Right lobe of liver (tissue), 6 donors: ENCODE results near the gene ASGR1. TPM values are rescaled to one million over a fixed set of nuclear protein-coding genes. Genes with fewer than 3 reads are reported as not detected.

ENCODE experiments used
- ATAC-seq, 4 donors: fragments of 200-7000 bp; cut with Tn5 transposase; one replicate each; pipeline ENCODE4 v1.9.1; 2020; ENCODE audit warnings: mild to moderate bottlenecking in 4 of 4, moderate library complexity in 4 of 4
- DNase-seq, 3 donors: peaks; one replicate each; pipeline ENCODE4 v3.0.0-alpha.2; 2020
- H3K27ac ChIP-seq, 3 donors: fragments of 200-600 bp; one replicate each; pipeline ENCODE4 v1.8.0; 2022
- H3K27me3 ChIP-seq, 2 donors: fragments of 200-600 bp; one replicate each; pipeline ENCODE4 v1.8.0; 2022
- H3K36me3 ChIP-seq, 4 donors: fragments of 200-600 bp; sonication (generic) in 1 of 4; one replicate each; pipeline versions ENCODE4 v1.5.1 to v1.8.0; 2017 to 2022; ENCODE audit warnings: control low read depth in 1 of 4
- H3K4me1 ChIP-seq, 4 donors: fragments of 200-600 bp; sonication (generic) in 1 of 4; one replicate each; pipeline versions ENCODE4 v1.5.1 to v1.8.0; 2017 to 2022; ENCODE audit warnings: control low read depth in 1 of 4
- H3K4me3 ChIP-seq, 3 donors: fragments of 200-600 bp; one replicate each; pipeline ENCODE4 v1.8.0; 2022
- H3K9me3 ChIP-seq, 4 donors: fragments of 200-600 bp; sonication (generic) in 1 of 4; one replicate each; pipeline versions ENCODE4 v1.5.1 to v1.8.0; 2017 to 2022; ENCODE audit warnings: control low read depth in 1 of 4
- CTCF ChIP-seq, 4 donors: fragments of 200-600 bp in 3 of 4; fragments of 450-650 bp in 1 of 4; IDR thresholded peaks; one replicate each; pipeline versions ENCODE4 v1.5.1 to v1.8.0; 2016 to 2022; ENCODE audit warnings: antibody characterized with exemption in 4 of 4, mild to moderate bottlenecking in 2 of 4
- POLR2A ChIP-seq: fragments of 450-650 bp; IDR thresholded peaks from one replicate; pipeline ENCODE4 v1.6.1; 2017; ENCODE audit warnings: antibody characterized with exemption, mild to moderate bottlenecking
- WGBS: methylation state at CpG from one replicate; pipeline ENCODE4 v1.1.6; 2018; ENCODE audit warnings: low coverage, low lambda C conversion rate; ENCODE audit not compliant: insufficient coverage; ENCODE audit errors: missing lambda C conversion rate; 5-methylcytosine and 5-hydroxymethylcytosine counted together
- intact Hi-C, 2 donors: fragments of 100-400 bp; cut with DNase I; formaldehyde crosslinking; loops; one replicate each; pipeline versions ENCODE4 v1.11.2 to v1.14.1; 2022
- total RNA-seq, 6 experiments: library from RNA; depleted of rRNA in 2 of 6; stranded (reverse); fragments of >200 nt in 2 of 6; fragmentation: NEBNext Ultra II Directional in 3 of 6; extraction: Animal tissue kit (Norgen Biotek cat#: 25700) in 3 of 6; gene quantifications; one replicate each; pipeline versions ENCODE4 v1.1.0 to v1.2.4, GENCODE V29; 2016 to 2023
- donor health status: DM: no; HTN: yes; CAD: no.
- donor health status: DM: no; HTN: no; CAD: no.
- donor health status: DM: no; HTN: no; CAD: no.
- donor health status: DM: no; HTN: yes; CAD: no.
- donor health status: DM: no; HTN: yes; CAD: no.

Gene ASGR1
- total RNA-seq, 6 experiments from 2014 or later: 399 to 624 (median 417) TPM

GRCh38 chr17:7178973-7179316 is 225 bp downstream of the ASGR1 start:
- H3K27me3 ChIP-seq: no peaks in the 10 kb centered on the region
- 26% methylated on average over 5 of the region's 11 CpGs for WGBS
- H3K36me3 ChIP-seq: peaks cover 0 to 3% (median 0%) of the 10 kb centered on the region in 4 donors
- TF ChIP-seq CTCF (IDR thresholded peaks at IDR 0.05): no peak
- TF ChIP-seq POLR2A: no peak
- intact Hi-C loops: no loop called here
- DNase-seq: no peak
- H3K27ac ChIP-seq: peak overlapping the region; percentile 53 to 78 (median 61)
- no peak for ATAC-seq
- peaks cover 0 to 31% (median 3%) of the 10 kb centered on the region in 4 donors for H3K4me1 ChIP-seq
- no peaks in the 10 kb centered on the region for H3K9me3 ChIP-seq
- H3K4me3 ChIP-seq: peak overlapping the region; percentile 44 to 81 (median 75)

- intact Hi-C loops: no loop called here
- Histone ChIP-seq H3K27ac (peak overlapping the region; percentile 53 to 78 (median 61)), H3K27me3 (no peaks in the 10 kb centered on the region), H3K4me3 (peak overlapping the region; percentile 44 to 81 (median 75)), H3K4me1 (peaks cover 0 to 37% (median 3%) of the 10 kb centered on the region in 4 donors), H3K9me3 (no peaks in the 10 kb centered on the region), H3K36me3 (peaks cover 0 to 10% (median 0%) of the 10 kb centered on the region in 4 donors)
- TF ChIP-seq POLR2A (peak; percentile 93), CTCF (IDR thresholded peaks at IDR 0.05) (no peak)
- WGBS: 1% methylated on average over 17 of the region's 18 CpGs
- DNase-seq: peak; percentile 87 to 93 (median 90)
- peak; percentile 61 to 71 (median 66) for ATAC-seq
These were observed 1.2 kb downstream of the ASGR1 start for GRCh38 chr17:7177954-7178477.

GRCh38 chr17:7177191-7177953 is 1.8 kb downstream of the ASGR1 start:
- H3K9me3 ChIP-seq: no peaks in the 10 kb centered on the region
- WGBS: 2% methylated on average over 24 of the region's 31 CpGs
- ATAC-seq (peak; percentile 43 to 60 (median 60)), DNase-seq (peak; percentile 76 to 78 (median 77))
- peak overlapping the region; percentile 44 to 81 (median 75) for H3K4me3 ChIP-seq
- H3K4me1 ChIP-seq: peaks cover 0 to 42% (median 3%) of the 10 kb centered on the region in 4 donors
- TF ChIP-seq POLR2A (no peak), CTCF (IDR thresholded peaks at IDR 0.05) (peak; percentile 69 to 94 (median 90))
- peaks cover 0 to 14% (median 0%) of the 10 kb centered on the region in 4 donors for H3K36me3 ChIP-seq
- H3K27ac ChIP-seq: peak overlapping the region; percentile 53 to 78 (median 61)
- intact Hi-C loops: no loop called here
- H3K27me3 ChIP-seq: no peaks in the 10 kb centered on the region

GRCh38 chr17:7176841-7177190 is 2.4 kb downstream of the ASGR1 start:
- 8% methylated on average over 16 of the region's 17 CpGs for WGBS
- Histone ChIP-seq H3K36me3 (peaks cover 0 to 14% (median 0%) of the 10 kb centered on the region in 4 donors), H3K4me1 (peaks cover 0 to 48% (median 3%) of the 10 kb centered on the region in 4 donors), H3K27ac (peak overlapping the region in 2 of 3 donors; percentile 53 to 78), H3K4me3 (peak overlapping the region; percentile 44 to 81 (median 75)), H3K27me3 (no peaks in the 10 kb centered on the region), H3K9me3 (no peaks in the 10 kb centered on the region)
- intact Hi-C loops: no loop called here
- DNase-seq (no peak), ATAC-seq (no peak)
- TF ChIP-seq CTCF (IDR thresholded peaks at IDR 0.05): no peak
- TF ChIP-seq POLR2A: no peak
